Activated B cell treated with CpG ODN at 0.5 μM for 24 hours (primary cell): ENCODE measurements around the gene GPR3. TPM values are rescaled to one million over a fixed set of nuclear protein-coding genes. Genes with fewer than 3 reads are reported as not detected.
A peak's percentile ranks its signal among the peaks of the same experiment; 100 is the strongest.

Source experiments
- ATAC-seq: fragments of 200-7000 bp; cut with Tn5 transposase; one replicate; pipeline ENCODE4 v1.10.0; 2021; ENCODE audit warnings: low read depth, mild to moderate bottlenecking, moderate library complexity
- CTCF ChIA-PET: fragments of 350-600 bp; sonication (Branson Sonifier 250); formaldehyde crosslinking; loops from one replicate; lab custom pipeline; 2021; ENCODE audit warnings: antibody characterized with exemption; lab: Charles Lee
- POLR2A ChIA-PET: fragments of 350-600 bp; sonication (Branson Sonifier 250); formaldehyde crosslinking; loops from one replicate; lab custom pipeline; 2021; ENCODE audit warnings: antibody characterized with exemption; lab: Charles Lee
- DNase-seq: peaks from one replicate; pipeline ENCODE4 v3.0.0; 2022
- H3K27ac Mint-ChIP-seq: one replicate; pipeline ENCODE4 v1.8.0; 2020; ENCODE audit warnings: mixed read lengths
- H3K27me3 Mint-ChIP-seq: one replicate; pipeline ENCODE4 v1.8.0; 2021; ENCODE audit warnings: mixed read lengths
- H3K36me3 Mint-ChIP-seq: one replicate; pipeline ENCODE4 v1.8.0; 2021; ENCODE audit warnings: low read depth, mixed read lengths
- H3K4me1 Mint-ChIP-seq: one replicate; pipeline ENCODE4 v1.8.0; 2021; ENCODE audit warnings: mixed read lengths
- H3K4me3 Mint-ChIP-seq: one replicate; pipeline ENCODE4 v1.8.0; 2020; ENCODE audit warnings: mild to moderate bottlenecking, mixed read lengths
- H3K9me3 Mint-ChIP-seq: one replicate; pipeline ENCODE4 v1.8.0; 2020; ENCODE audit warnings: mixed read lengths
- intact Hi-C: fragments of 100-400 bp; cut with micrococcal nuclease; formaldehyde crosslinking; loops from one replicate; pipeline ENCODE4 v1.15.1; 2024
- total RNA-seq: library from RNA; stranded (reverse); gene quantifications from 2 replicates; pipeline ENCODE4 v1.2.3, GENCODE V29; 2022
- TF ChIP-seq, protein P1 (sequence below): fragments of 200-600 bp; IDR thresholded peaks from one replicate; pipeline ENCODE4 v1.8.0; 2022; ENCODE audit warnings: antibody characterized with exemption, mild to moderate bottlenecking

Gene GPR3
- total RNA-seq, 1 donor from 2014 or later = 0.11 TPM

DNA sequence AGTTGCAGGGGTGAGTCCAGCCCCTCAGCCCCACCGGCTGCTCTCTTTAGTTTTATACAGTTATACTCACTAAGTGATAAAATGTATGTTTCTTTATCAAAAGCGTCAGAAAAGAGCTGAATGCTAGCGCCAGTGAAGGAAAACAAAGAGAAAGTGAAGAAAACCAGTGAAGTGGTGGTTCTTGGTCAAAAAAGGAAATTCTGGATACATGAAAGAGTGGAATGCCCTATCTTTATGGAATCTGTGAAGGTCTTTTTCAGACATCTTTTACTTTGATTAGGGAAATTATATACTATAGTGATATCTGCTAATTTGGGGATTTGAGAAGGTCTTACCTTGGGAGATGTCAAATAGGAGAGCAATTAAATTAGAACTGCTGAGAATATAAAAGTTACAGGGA is 41.3 kb downstream of the GPR3 start:
- ATAC-seq (no peak), DNase-seq (no peak)
- peak overlapping the region; percentile 33 for H3K4me3 Mint-ChIP-seq
- peaks cover 95% of the 10 kb centered on the region for H3K4me1 Mint-ChIP-seq
- intact Hi-C loops = no loop called here
- H3K27me3 Mint-ChIP-seq = no peaks in the 10 kb centered on the region
- CTCF ChIA-PET = no interaction called here
- POLR2A ChIA-PET = interaction anchor here (0.9 kb wide), 1 partner anchor 9 kb away, joined by 5 read pairs; no protein-coding TSS in a partner anchor
- no peaks in the 10 kb centered on the region for H3K9me3 Mint-ChIP-seq
- peaks cover 2% of the 10 kb centered on the region for H3K36me3 Mint-ChIP-seq
- peak overlapping the region; percentile 91 for H3K27ac Mint-ChIP-seq
- TF ChIP-seq, protein P1, sequence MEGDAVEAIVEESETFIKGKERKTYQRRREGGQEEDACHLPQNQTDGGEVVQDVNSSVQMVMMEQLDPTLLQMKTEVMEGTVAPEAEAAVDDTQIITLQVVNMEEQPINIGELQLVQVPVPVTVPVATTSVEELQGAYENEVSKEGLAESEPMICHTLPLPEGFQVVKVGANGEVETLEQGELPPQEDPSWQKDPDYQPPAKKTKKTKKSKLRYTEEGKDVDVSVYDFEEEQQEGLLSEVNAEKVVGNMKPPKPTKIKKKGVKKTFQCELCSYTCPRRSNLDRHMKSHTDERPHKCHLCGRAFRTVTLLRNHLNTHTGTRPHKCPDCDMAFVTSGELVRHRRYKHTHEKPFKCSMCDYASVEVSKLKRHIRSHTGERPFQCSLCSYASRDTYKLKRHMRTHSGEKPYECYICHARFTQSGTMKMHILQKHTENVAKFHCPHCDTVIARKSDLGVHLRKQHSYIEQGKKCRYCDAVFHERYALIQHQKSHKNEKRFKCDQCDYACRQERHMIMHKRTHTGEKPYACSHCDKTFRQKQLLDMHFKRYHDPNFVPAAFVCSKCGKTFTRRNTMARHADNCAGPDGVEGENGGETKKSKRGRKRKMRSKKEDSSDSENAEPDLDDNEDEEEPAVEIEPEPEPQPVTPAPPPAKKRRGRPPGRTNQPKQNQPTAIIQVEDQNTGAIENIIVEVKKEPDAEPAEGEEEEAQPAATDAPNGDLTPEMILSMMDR = no peak

DNA sequence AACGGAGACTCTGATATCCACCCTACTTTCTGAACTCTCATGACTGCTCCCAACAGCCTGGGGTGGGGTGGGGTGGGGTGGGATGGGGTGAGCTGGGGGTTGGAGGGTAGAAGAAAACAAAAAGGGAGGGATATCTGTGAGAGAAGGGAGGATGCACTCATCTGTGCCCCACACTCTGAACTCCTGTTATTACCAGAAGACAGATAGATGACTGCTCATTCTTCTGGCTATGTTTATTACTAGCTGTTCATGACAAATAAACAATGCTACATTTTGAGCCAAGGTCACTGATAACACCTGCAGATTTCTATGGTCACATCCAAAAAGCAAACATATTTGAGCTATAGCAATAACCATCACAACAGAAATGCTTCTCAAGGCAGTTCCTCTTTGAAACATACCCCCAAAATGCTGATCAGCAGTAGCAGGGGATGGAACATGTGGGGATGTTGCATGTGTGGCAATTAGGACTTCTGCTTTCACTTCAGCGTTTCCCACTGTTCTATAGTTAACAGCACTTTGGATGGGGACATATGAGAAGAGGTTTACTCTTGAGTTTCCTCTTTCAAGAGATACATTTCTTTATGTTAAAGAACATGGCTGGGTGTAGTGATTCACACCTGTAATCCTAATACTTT is 43.3 kb downstream of the GPR3 start:
- Mint-ChIP-seq H3K4me3 (peak overlapping the region; percentile 50), H3K4me1 (peaks cover 90% of the 10 kb centered on the region), H3K36me3 (peaks cover 13% of the 10 kb centered on the region), H3K27ac (peak overlapping the region; percentile 91), H3K27me3 (no peaks in the 10 kb centered on the region), H3K9me3 (no peaks in the 10 kb centered on the region)
- POLR2A ChIA-PET = interaction anchor here (0.7 to 3.2 kb wide), 10 partner anchors 9 to 787 kb away, joined by 3 to 12 read pairs (median 5); partner anchors contain the start of gene WASF2
- CTCF ChIA-PET = interaction anchor here (0.9 to 2.4 kb wide), 5 partner anchors 8 to 135 kb away, joined by 3 to 9 read pairs (median 4); no protein-coding TSS in a partner anchor
- ATAC-seq (peak; percentile 68), DNase-seq (no peak)
- intact Hi-C loops = loop anchor here (1.0 kb wide), 3 partner anchors 8 to 54 kb away; no protein-coding TSS in a partner anchor
- TF ChIP-seq, protein P1 = no peak

DNA sequence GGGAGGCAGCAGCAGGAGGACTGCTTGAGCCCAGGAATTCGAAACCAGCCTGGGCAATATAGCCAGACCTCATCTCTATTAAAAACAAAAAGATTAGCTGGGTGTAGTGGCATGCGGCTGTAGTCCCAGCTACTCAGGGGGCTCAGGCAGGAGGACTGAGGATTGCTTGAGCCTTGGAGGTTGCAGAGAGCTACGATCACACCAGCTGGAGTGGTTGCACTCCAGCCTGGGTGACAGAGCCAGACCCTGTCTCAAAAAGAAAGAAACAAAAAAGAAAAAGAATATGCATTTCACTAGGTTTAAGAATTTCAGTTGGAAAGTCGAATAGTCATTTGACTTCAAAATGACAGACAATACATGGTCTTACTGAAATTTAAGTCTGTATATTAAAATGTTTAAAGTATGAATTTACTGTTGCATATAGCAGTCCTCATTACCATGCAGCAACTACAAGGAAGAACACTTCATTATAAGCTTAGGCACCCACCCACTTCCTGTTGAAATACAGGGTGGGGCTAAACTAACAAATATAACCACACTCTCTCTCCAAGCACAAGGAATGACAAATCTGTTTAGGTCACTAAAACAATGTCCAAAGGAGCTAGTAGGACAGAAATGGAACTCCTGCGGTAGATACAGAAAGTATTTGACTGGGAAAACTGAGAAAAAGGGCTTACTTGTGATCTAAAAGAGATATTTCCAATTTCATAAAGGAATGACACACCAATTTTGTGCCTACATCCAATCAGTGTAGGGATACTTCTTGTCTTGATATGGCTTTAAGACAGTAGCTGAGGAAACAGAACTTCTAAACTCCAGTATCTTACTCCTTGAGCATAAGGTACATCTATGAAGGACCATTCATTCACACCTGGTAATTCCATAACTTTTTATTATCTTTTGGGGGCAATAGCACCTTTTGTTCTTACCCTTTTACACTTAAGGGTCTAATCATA is 44.1 kb downstream of the GPR3 start:
- intact Hi-C loops = loop anchor here (1.0 kb wide), 3 partner anchors 8 to 53 kb away; no protein-coding TSS in a partner anchor
- Mint-ChIP-seq H3K27ac (peak overlapping the region; percentile 91), H3K9me3 (no peaks in the 10 kb centered on the region), H3K4me3 (peak overlapping the region; percentile 63), H3K4me1 (peaks cover 87% of the 10 kb centered on the region), H3K27me3 (no peaks in the 10 kb centered on the region), H3K36me3 (peaks cover 19% of the 10 kb centered on the region)
- TF ChIP-seq, protein P1 = no peak
- peak; percentile 49 for ATAC-seq
- ChIA-PET CTCF (interaction anchor here (1.2 to 2.4 kb wide), 4 partner anchors 9 to 136 kb away, joined by 3 to 9 read pairs (median 6); no protein-coding TSS in a partner anchor), POLR2A (interaction anchor here (0.5 to 3.2 kb wide), 17 partner anchors 9 to 200 kb away, joined by 3 to 21 read pairs (median 5); partner anchors contain the start of genes AHDC1 and WASF2)
- DNase-seq = no peak

DNA sequence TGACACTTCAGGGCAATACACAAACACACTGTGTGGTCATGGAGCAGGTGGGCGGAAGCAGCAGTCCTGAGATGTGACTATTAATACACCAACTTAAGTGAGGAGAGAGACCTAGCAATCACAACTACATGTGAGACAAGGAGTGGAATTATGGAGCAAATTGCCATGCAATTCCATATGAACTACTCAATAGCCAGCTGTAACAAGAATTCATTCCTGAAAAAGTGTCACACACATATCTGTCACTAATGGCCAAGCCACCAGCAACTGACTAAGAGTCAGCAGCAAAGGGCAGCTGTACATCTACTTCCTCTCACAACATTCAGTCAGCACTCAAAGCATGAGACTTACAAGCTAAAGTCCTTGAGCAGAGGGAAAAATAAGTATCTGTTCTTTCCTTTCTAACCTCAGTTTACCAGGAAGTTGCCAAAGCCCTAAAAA is 46.2 kb downstream of the GPR3 start:
- CTCF ChIA-PET = interaction anchor here (1.0 to 1.1 kb wide), 2 partner anchors 35 to 168 kb away, joined by 3 to 5 read pairs; no protein-coding TSS in a partner anchor
- peaks cover 19% of the 10 kb centered on the region for H3K36me3 Mint-ChIP-seq
- ATAC-seq = no peak
- POLR2A ChIA-PET = interaction anchor here (0.6 to 3.0 kb wide), 9 partner anchors 9 to 51 kb away, joined by 3 to 21 read pairs (median 6); partner anchors contain the start of gene WASF2
- intact Hi-C loops = loop anchor here (2.0 kb wide), 1 partner anchor 36 kb away; no protein-coding TSS in a partner anchor
- no peaks in the 10 kb centered on the region for H3K27me3 Mint-ChIP-seq
- TF ChIP-seq, protein P1 = no peak
- H3K4me1 Mint-ChIP-seq = peaks cover 78% of the 10 kb centered on the region
- H3K27ac Mint-ChIP-seq = peak overlapping the region; percentile 85
- H3K9me3 Mint-ChIP-seq = no peaks in the 10 kb centered on the region
- no peak for DNase-seq
- H3K4me3 Mint-ChIP-seq = peak overlapping the region; percentile 9
